NCI-H1436 (cell line): ENCODE results near the gene STIM2.

Source experiments
- DNase-seq: peaks from one replicate; lab custom pipeline; 2025; lab: John Stamatoyannopoulos, UW

Gene STIM2

GRCh38 chr4:26837993-26838842 lies 22.4 kb upstream of the STIM2 start:
- no peak for DNase-seq

GRCh38 chr4:26839016-26839415 lies 21.6 kb upstream of the STIM2 start:
- no peak for DNase-seq

GRCh38 chr4:26839534-26839951 lies 21.1 kb upstream of the STIM2 start:
- no peak for DNase-seq

- DNase-seq = no peak
Measured at GRCh38 chr4:26840786-26841185, 19.9 kb upstream of the STIM2 start.

GRCh38 chr4:26842911-26843310 lies 17.7 kb upstream of the STIM2 start:
- no peak for DNase-seq

GRCh38 chr4:26850528-26850927 lies 10.1 kb upstream of the STIM2 start:
- DNase-seq = no peak

GRCh38 chr4:26851129-26851528 lies 9.5 kb upstream of the STIM2 start:
- DNase-seq = no peak

GRCh38 chr4:26854701-26855100 lies 5.9 kb upstream of the STIM2 start:
- no peak for DNase-seq

GRCh38 chr4:26856906-26857277 lies 3.7 kb upstream of the STIM2 start:
- DNase-seq = no peak

GRCh38 chr4:26857278-26858034 lies 3.2 kb upstream of the STIM2 start:
- DNase-seq = peak; percentile 72

- DNase-seq = no peak
Measured at GRCh38 chr4:26858035-26858918, 2.4 kb upstream of the STIM2 start.

- DNase-seq = peak; percentile 33
Measured at GRCh38 chr4:26858947-26859401, 1.7 kb upstream of the STIM2 start.

- no peak for DNase-seq
Measured at GRCh38 chr4:26859762-26860156, 882 bp upstream of the STIM2 start.

- DNase-seq = no peak
Measured at GRCh38 chr4:26860922-26861433, 337 bp downstream of the STIM2 start.

- DNase-seq = peak; percentile 74
Measured at GRCh38 chr4:26861434-26862186, 969 bp downstream of the STIM2 start.

- no peak for DNase-seq
Measured at GRCh38 chr4:26862381-26862915, 1.8 kb downstream of the STIM2 start.

- no peak for DNase-seq
Measured at GRCh38 chr4:26863512-26863911, 2.9 kb downstream of the STIM2 start.

GRCh38 chr4:26864899-26865298 lies 4.3 kb downstream of the STIM2 start:
- no peak for DNase-seq

- DNase-seq = no peak
Measured at GRCh38 chr4:26866203-26866602, 5.6 kb downstream of the STIM2 start.

- DNase-seq = no peak
Measured at GRCh38 chr4:26866781-26867180, 6.1 kb downstream of the STIM2 start.
